ENCODE results near the gene KRT80. TPM values are rescaled to one million over a fixed set of nuclear protein-coding genes. Genes with fewer than 3 reads are reported as not detected.
"Not testable (repeated sequence)": the region's sequence is repeated elsewhere in the genome, so short reads cannot be mapped to it uniquely, and the experiment has no call there.

Gene KRT80
- total RNA-seq (not detected), total RNA-seq (0 to 0.14 (median 0) reads per million in 172 experiments)
- 0.01 TPM for polyA plus RNA-seq (2013, experiment 1 of 2)
- 0.26 TPM for polyA plus RNA-seq (2013, experiment 2 of 2)

DNA sequence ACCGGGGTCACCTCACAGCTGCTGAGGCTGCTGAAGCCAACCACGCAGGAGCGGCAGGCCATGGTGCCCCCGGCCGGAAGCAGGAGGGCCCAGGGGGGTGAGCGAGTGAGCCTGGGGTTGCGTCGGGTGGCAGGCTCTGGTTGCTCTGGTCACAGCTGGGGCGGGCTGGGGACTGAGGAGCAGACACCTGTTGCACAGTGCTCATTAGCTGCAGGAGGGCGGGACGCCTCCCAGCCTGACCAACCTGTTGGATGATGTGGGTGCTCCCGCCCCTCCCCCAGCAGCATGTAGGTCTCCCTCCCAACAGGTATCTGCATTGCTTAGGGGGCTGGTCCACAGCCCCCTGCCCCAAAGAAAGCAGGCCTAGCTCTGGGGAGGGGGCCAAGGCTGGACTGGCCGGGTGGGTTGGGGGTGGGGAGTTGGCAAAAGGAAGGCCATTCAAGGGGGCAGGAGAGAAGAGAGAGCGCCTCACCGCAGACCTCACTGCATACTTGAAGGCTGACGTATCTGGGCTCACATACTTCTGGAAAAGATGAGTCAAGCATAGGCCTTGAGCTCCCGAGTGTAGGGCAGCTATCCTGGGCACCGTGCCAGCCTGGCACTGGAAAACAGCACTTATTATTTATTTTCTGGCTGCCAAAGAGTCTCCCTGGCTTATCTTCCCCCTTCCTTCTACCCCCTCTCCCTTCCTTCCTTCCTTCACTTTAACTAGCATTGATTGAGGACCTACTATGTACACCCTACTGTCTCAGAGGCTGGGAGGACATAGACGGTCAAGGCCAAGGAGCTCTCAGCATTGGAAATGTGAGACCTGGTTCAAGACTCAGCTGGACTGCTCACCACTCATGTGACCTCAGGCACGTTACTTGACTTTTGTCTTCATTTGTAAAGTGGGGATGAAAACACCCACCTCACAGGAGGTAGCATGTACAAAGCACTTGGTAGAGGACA lies at the start of gene KRT80:
Gene KRT80, minus strand, starts transcription at position 174 of the 951 bp plus-strand sequence. Its CDS starts 112 bp downstream, at position 62.
- Histone ChIP-seq H3K27ac (ENCODE audit: low read depth in 1 of 2, low read length in 2 of 2) (no peak within 1 kb of the TSS), H3K4me3 (ENCODE audit: low read length) (no peak within 1 kb of the TSS), H3K4me1 (ENCODE audit: insufficient read depth, low read length) (peaks cover 3% of the 10 kb centered on the region), H3K36me3 (ENCODE audit: insufficient read depth, low read length) (no peaks in the 10 kb centered on the region), H3K9me3 (ENCODE audit: control insufficient read depth in 1 of 2, insufficient read depth in 1 of 2, low read length in 2 of 2) (no peaks in the 10 kb centered on the region), H3K27me3 (ENCODE audit: control insufficient read depth in 1 of 2, insufficient read depth in 2 of 2, low read length in 2 of 2) (no peaks in the 10 kb centered on the region)
- DNase-seq (peak in 2 of 14 experiments; percentile 50 to 58), ATAC-seq (ENCODE audit: poor library complexity) (no peak)
- Mint-ChIP-seq H3K27ac (no peak within 1 kb of the TSS), H3K9me3 (no peaks in the 10 kb centered on the region), H3K4me1 (ENCODE audit: low read depth) (no peaks in the 10 kb centered on the region), H3K27me3 (no peaks in the 10 kb centered on the region), H3K36me3 (ENCODE audit: low read depth) (no peaks in the 10 kb centered on the region), H3K4me3 (no peak within 1 kb of the TSS)
- POLR2A ChIA-PET = no interaction called here
- TF ChIP-seq, protein P1, sequence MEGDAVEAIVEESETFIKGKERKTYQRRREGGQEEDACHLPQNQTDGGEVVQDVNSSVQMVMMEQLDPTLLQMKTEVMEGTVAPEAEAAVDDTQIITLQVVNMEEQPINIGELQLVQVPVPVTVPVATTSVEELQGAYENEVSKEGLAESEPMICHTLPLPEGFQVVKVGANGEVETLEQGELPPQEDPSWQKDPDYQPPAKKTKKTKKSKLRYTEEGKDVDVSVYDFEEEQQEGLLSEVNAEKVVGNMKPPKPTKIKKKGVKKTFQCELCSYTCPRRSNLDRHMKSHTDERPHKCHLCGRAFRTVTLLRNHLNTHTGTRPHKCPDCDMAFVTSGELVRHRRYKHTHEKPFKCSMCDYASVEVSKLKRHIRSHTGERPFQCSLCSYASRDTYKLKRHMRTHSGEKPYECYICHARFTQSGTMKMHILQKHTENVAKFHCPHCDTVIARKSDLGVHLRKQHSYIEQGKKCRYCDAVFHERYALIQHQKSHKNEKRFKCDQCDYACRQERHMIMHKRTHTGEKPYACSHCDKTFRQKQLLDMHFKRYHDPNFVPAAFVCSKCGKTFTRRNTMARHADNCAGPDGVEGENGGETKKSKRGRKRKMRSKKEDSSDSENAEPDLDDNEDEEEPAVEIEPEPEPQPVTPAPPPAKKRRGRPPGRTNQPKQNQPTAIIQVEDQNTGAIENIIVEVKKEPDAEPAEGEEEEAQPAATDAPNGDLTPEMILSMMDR (IDR thresholded peaks at IDR 0.05) = no peak
- CTCF ChIA-PET = no interaction called here
- intact Hi-C loops (cut with DNase I, micrococcal nuclease) = no loop called here

DNA sequence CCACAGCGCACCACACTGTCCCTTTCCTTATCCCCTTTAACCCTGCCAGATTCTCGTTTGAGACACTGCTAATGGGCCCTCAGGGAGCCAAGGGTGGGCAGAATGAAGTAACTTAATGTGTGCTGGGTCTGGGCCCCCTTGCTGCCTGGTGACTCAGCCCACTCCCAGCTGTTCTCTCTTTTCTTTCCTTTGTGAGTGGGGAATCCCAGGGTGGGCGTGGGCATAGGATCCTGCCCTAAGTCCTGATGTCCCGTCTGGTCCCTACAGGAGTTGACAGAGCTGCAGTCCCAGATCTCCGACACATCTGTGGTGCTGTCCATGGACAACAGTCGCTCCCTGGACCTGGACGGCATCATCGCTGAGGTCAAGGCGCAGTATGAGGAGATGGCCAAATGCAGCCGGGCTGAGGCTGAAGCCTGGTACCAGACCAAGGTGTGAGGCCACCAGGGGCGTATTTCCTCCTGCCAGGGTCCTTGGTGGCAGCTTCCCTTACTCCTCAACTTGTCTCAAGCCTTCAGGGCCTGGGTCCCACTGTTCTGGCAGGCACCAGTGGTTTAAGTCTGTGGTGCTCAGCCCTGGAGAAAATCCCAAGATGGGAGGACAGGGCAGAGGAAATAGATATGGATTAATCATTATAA lies 49.5 kb upstream of the KRT80 start:
- no peak overlapping the region for H3K27ac Mint-ChIP-seq
- Histone ChIP-seq H3K36me3 (ENCODE audit: insufficient read depth, low read length) (no peaks in the 10 kb centered on the region), H3K9me3 (ENCODE audit: control insufficient read depth in 1 of 2, insufficient read depth in 1 of 2, low read length in 2 of 2) (no peaks in the 10 kb centered on the region), H3K4me1 (ENCODE audit: insufficient read depth, low read length) (peaks cover 20% of the 10 kb centered on the region), H3K27me3 (ENCODE audit: control insufficient read depth in 1 of 2, insufficient read depth in 2 of 2, low read length in 2 of 2) (no peaks in the 10 kb centered on the region), H3K27ac (ENCODE audit: low read depth in 1 of 2, low read length in 2 of 2) (no peak overlapping the region), H3K4me3 (ENCODE audit: low read length) (no peak overlapping the region)
- H3K27me3 Mint-ChIP-seq = peaks cover 9% of the 10 kb centered on the region
- ATAC-seq (ENCODE audit: poor library complexity) = no peak
- H3K36me3 Mint-ChIP-seq (ENCODE audit: low read depth) = no peaks in the 10 kb centered on the region
- TF ChIP-seq, protein P1 (IDR thresholded peaks at IDR 0.05) = no peak
- DNase-seq = no peak
- no peak overlapping the region for H3K4me3 Mint-ChIP-seq
- intact Hi-C loops (cut with DNase I, micrococcal nuclease) = no loop called here
- ChIA-PET POLR2A (no interaction called here), CTCF (no interaction called here)
- peaks cover 12% of the 10 kb centered on the region for H3K4me1 Mint-ChIP-seq (ENCODE audit: low read depth)
- H3K9me3 Mint-ChIP-seq = no peaks in the 10 kb centered on the region

DNA sequence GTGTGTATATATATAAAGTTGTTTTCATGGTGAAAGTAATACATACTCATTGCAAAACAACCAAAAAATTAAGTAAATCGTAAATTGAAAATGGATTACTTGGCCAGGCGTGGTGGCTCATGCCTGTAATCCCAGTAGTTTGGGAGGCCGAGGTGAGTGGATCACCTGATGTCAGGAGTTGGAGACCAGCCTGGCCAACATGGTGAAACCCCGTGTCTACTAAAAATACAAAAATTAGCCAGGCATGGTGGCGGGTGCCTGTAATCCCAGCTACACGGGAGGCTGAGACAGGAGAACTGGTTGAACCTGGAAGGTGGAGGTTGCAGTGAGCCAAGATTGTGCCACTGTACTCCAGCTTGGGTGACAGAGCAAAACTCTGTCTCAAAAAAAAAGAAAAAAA lies 48.4 kb upstream of the KRT80 start:
- H3K4me3 Mint-ChIP-seq; H3K9me3 Mint-ChIP-seq; ATAC-seq (ENCODE audit: poor library complexity); H3K27ac ChIP-seq (ENCODE audit: low read depth in 1 of 2, low read length in 2 of 2); DNase-seq; intact Hi-C loops (cut with DNase I, micrococcal nuclease); H3K27me3 ChIP-seq (ENCODE audit: control insufficient read depth in 1 of 2, insufficient read depth in 2 of 2, low read length in 2 of 2); CTCF ChIA-PET; H3K4me3 ChIP-seq (ENCODE audit: low read length); H3K9me3 ChIP-seq (ENCODE audit: control insufficient read depth in 1 of 2, insufficient read depth in 1 of 2, low read length in 2 of 2); H3K27ac Mint-ChIP-seq; H3K36me3 ChIP-seq (ENCODE audit: insufficient read depth, low read length); H3K36me3 Mint-ChIP-seq (ENCODE audit: low read depth); POLR2A ChIA-PET: not testable (repeated sequence)
- peaks cover 20% of the 10 kb centered on the region for H3K4me1 ChIP-seq (ENCODE audit: insufficient read depth, low read length)
- H3K4me1 Mint-ChIP-seq (ENCODE audit: low read depth) = peaks cover 12% of the 10 kb centered on the region
- H3K27me3 Mint-ChIP-seq = peaks cover 13% of the 10 kb centered on the region
